ENCODE measurements around the gene KLHDC8A. TPM values are rescaled to one million over a fixed set of nuclear protein-coding genes. Genes with fewer than 3 reads are reported as not detected.
"Not testable (repeated sequence)": the region's sequence is repeated elsewhere in the genome, so short reads cannot be mapped to it uniquely, and the experiment has no call there.

KLHDC8A gene
- total RNA-seq, 2 donors from 2014 or later = 15.6 TPM; not detected in 1

- intact Hi-C loops (cut with DNase I) = no loop called here
- H3K4me1 ChIP-seq (replicated peaks) = no peaks in the 10 kb centered on the region
- no peak overlapping the region for H3K4me3 ChIP-seq
- WGBS = 54% methylated on average over 11 of the region's 11 CpGs
- no peaks in the 10 kb centered on the region for H3K27me3 ChIP-seq (replicated peaks; ENCODE audit: insufficient read depth)
- TF ChIP-seq CTCF (IDR thresholded peaks at IDR 0.05) (no peak), POLR2AphosphoS5 (IDR thresholded peaks at IDR 0.05) (no peak)
- H3K36me3 ChIP-seq = no peaks in the 10 kb centered on the region
- no peaks in the 10 kb centered on the region for H3K9me3 ChIP-seq
- DNase-seq (ENCODE audit: low spot score) = no peak
- no peak overlapping the region for H3K27ac ChIP-seq
These were observed 15.3 kb upstream of the KLHDC8A start for GRCh38 chr1:205371871-205372660.

- Histone ChIP-seq H3K9me3 (no peaks in the 10 kb centered on the region), H3K4me1 (replicated peaks) (no peaks in the 10 kb centered on the region), H3K36me3 (no peaks in the 10 kb centered on the region), H3K4me3 (no peak overlapping the region), H3K27ac (no peak overlapping the region), H3K27me3 (replicated peaks; ENCODE audit: insufficient read depth) (no peaks in the 10 kb centered on the region)
- no peak for DNase-seq (ENCODE audit: low spot score)
- intact Hi-C loops (cut with DNase I) = no loop called here
- TF ChIP-seq POLR2AphosphoS5 (IDR thresholded peaks at IDR 0.05) = no peak
- no peak for TF ChIP-seq CTCF (IDR thresholded peaks at IDR 0.05)
- no peak for TF ChIP-seq POLR2A (IDR thresholded peaks at IDR 0.05)
These were observed 14.1 kb upstream of the KLHDC8A start for GRCh38 chr1:205370780-205371179.

GRCh38 chr1:205369701-205370123 lies 13.0 kb upstream of the KLHDC8A start:
- H3K27ac ChIP-seq = no peak overlapping the region
- no peaks in the 10 kb centered on the region for H3K36me3 ChIP-seq
- no peaks in the 10 kb centered on the region for H3K27me3 ChIP-seq (replicated peaks; ENCODE audit: insufficient read depth)
- intact Hi-C loops (cut with DNase I) = no loop called here
- no peak for DNase-seq (ENCODE audit: low spot score)
- no peaks in the 10 kb centered on the region for H3K4me1 ChIP-seq (replicated peaks)
- WGBS = 38% methylated on average over 3 of the region's 3 CpGs
- no peaks in the 10 kb centered on the region for H3K9me3 ChIP-seq
- no peak for TF ChIP-seq CTCF (IDR thresholded peaks at IDR 0.05)
- peak; percentile 25 for TF ChIP-seq POLR2AphosphoS5 (IDR thresholded peaks at IDR 0.05)
- no peak overlapping the region for H3K4me3 ChIP-seq

GRCh38 chr1:205368478-205368877 lies 11.8 kb upstream of the KLHDC8A start:
- Histone ChIP-seq H3K36me3 (no peaks in the 10 kb centered on the region), H3K4me1 (replicated peaks) (no peaks in the 10 kb centered on the region), H3K27me3 (replicated peaks; ENCODE audit: insufficient read depth) (no peaks in the 10 kb centered on the region), H3K4me3 (no peak overlapping the region), H3K27ac (no peak overlapping the region), H3K9me3 (no peaks in the 10 kb centered on the region)
- intact Hi-C loops (cut with DNase I) = no loop called here
- WGBS = 93% methylated on average over 6 of the region's 6 CpGs
- no peak for TF ChIP-seq POLR2A (IDR thresholded peaks at IDR 0.05)
- no peak for TF ChIP-seq CTCF (IDR thresholded peaks at IDR 0.05)
- TF ChIP-seq POLR2AphosphoS5 (IDR thresholded peaks at IDR 0.05) = no peak
- no peak for DNase-seq (ENCODE audit: low spot score)

GRCh38 chr1:205365945-205366463 lies 9.3 kb upstream of the KLHDC8A start:
- TF ChIP-seq POLR2A (IDR thresholded peaks at IDR 0.05) = no peak
- no peak for TF ChIP-seq POLR2AphosphoS5 (IDR thresholded peaks at IDR 0.05)
- TF ChIP-seq CTCF (IDR thresholded peaks at IDR 0.05) = no peak
- H3K4me1 ChIP-seq (replicated peaks) = no peaks in the 10 kb centered on the region
- no peaks in the 10 kb centered on the region for H3K36me3 ChIP-seq
- no peaks in the 10 kb centered on the region for H3K27me3 ChIP-seq (replicated peaks; ENCODE audit: insufficient read depth)
- no peak overlapping the region for H3K27ac ChIP-seq
- 18% methylated on average over 8 of the region's 8 CpGs for WGBS
- H3K4me3 ChIP-seq = no peak overlapping the region
- no peak for DNase-seq (ENCODE audit: low spot score)
- H3K9me3 ChIP-seq = no peaks in the 10 kb centered on the region
- intact Hi-C loops (cut with DNase I) = no loop called here

- not testable (repeated sequence) for H3K27ac ChIP-seq, H3K4me3 ChIP-seq
These were observed 8.4 kb upstream of the KLHDC8A start for GRCh38 chr1:205365086-205365485.

More at GRCh38 chr1:205365086-205365485, 8.4 kb upstream of the KLHDC8A start:
- intact Hi-C loops (cut with DNase I); DNase-seq (ENCODE audit: low spot score); H3K27me3 ChIP-seq (replicated peaks; ENCODE audit: insufficient read depth); H3K9me3 ChIP-seq; H3K36me3 ChIP-seq; H3K4me1 ChIP-seq (replicated peaks): not testable (repeated sequence)
- WGBS = 93% methylated on average over 8 of the region's 8 CpGs

All from prostate gland (tissue), 2 donors.